ENCODE measurements around the gene RASGRP2. TPM values are rescaled to one million over a fixed set of nuclear protein-coding genes. Genes with fewer than 3 reads are reported as not detected.

Gene RASGRP2
- polyA plus RNA-seq, 1 donor (not counting 4 experiments of a cell fraction or from before 2014, with no cell fraction given): 0.49 TPM

- H3K27me3 ChIP-seq (ENCODE audit: control insufficient read depth, extremely low read depth, insufficient read depth, low read length): peaks cover 74% of the 10 kb centered on the region
- H3K79me2 ChIP-seq (ENCODE audit: control insufficient read depth, insufficient read depth, low read length): no peaks in the 10 kb centered on the region
- no peaks in the 10 kb centered on the region for H3K9me1 ChIP-seq (ENCODE audit: control insufficient read depth, extremely low read depth, insufficient read depth, low read length)
- no peak overlapping the region for H2AFZ ChIP-seq (ENCODE audit: control insufficient read depth, low read length)
- no peak overlapping the region for H3K9ac ChIP-seq (ENCODE audit: control insufficient read depth, extremely low read depth, insufficient read depth, low read length)
- no peak overlapping the region for H3K27ac ChIP-seq (ENCODE audit: control insufficient read depth, insufficient read depth, low read length)
- TF ChIP-seq EZH2 (IDR thresholded peaks at IDR 0.05; ENCODE audit: low read length): peak; percentile 20
- TF ChIP-seq, protein P1, sequence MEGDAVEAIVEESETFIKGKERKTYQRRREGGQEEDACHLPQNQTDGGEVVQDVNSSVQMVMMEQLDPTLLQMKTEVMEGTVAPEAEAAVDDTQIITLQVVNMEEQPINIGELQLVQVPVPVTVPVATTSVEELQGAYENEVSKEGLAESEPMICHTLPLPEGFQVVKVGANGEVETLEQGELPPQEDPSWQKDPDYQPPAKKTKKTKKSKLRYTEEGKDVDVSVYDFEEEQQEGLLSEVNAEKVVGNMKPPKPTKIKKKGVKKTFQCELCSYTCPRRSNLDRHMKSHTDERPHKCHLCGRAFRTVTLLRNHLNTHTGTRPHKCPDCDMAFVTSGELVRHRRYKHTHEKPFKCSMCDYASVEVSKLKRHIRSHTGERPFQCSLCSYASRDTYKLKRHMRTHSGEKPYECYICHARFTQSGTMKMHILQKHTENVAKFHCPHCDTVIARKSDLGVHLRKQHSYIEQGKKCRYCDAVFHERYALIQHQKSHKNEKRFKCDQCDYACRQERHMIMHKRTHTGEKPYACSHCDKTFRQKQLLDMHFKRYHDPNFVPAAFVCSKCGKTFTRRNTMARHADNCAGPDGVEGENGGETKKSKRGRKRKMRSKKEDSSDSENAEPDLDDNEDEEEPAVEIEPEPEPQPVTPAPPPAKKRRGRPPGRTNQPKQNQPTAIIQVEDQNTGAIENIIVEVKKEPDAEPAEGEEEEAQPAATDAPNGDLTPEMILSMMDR (optimal IDR thresholded peaks at IDR 0.05 in 1 of 3, IDR thresholded peaks at IDR 0.05 in 1 of 3, conservative IDR thresholded peaks at IDR 0.05 in 1 of 3; ENCODE audit: extremely low read depth in 1 of 3, insufficient read depth in 2 of 3, low read length in 3 of 3): no peak
- no peaks in the 10 kb centered on the region for H3K36me3 ChIP-seq (ENCODE audit: control insufficient read depth in 2 of 2, extremely low read depth in 1 of 2, insufficient read depth in 2 of 2, low read length in 2 of 2)
- dilution Hi-C loops (cut with MboI; ENCODE audit: extremely low pct_ligation_motif_present, low sequenced_read_pairs): no loop called here
- no peak for DNase-seq (ENCODE audit: low read depth, low spot score)
- FAIRE-seq: no peak
- no peak overlapping the region for H3K4me2 ChIP-seq (ENCODE audit: control insufficient read depth, extremely low read depth, insufficient read depth, low read depth, low read length)
- no peaks in the 10 kb centered on the region for H3K9me3 ChIP-seq (ENCODE audit: control insufficient read depth, low read depth, low read length)
- H3K4me1 ChIP-seq (ENCODE audit: control insufficient read depth, extremely low read depth, insufficient read depth, low read length): peaks cover 21% of the 10 kb centered on the region
- H4K20me1 ChIP-seq (ENCODE audit: control insufficient read depth, extremely low read depth, insufficient read depth, low read length): no peaks in the 10 kb centered on the region
- no peak overlapping the region for H3K4me3 ChIP-seq (ENCODE audit: control insufficient read depth in 2 of 3, extremely low read depth in 1 of 3, insufficient read depth in 2 of 3, low read depth in 1 of 3, low read length in 3 of 3)
Measured at GRCh38 chr11:64741375-64742086, 2.4 kb downstream of the RASGRP2 start.

DNA sequence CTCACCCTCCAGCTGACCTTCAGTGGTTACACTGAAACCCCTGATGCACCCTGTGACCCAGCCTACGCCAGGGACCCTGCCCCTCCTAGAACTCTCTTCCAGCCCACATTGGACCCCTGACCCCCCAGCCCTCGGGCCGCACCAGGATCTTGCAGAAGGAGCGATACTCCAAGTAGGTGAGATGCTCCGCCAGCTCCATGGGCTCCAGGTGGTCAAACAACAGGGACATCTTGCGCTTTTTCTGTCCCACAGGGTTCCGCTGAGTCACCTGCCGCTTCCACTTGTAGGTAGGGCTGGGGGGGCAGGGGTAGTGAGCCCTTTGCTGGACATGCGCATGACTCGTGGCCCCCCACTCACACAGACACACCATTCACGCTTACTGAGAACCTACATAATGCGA lies 4.1 kb downstream of the RASGRP2 start:
- DNase-seq (ENCODE audit: low read depth, low spot score): no peak
- peaks cover 17% of the 10 kb centered on the region for H3K4me1 ChIP-seq (ENCODE audit: control insufficient read depth, extremely low read depth, insufficient read depth, low read length)
- H3K9ac ChIP-seq (ENCODE audit: control insufficient read depth, extremely low read depth, insufficient read depth, low read length): no peak overlapping the region
- H3K9me3 ChIP-seq (ENCODE audit: control insufficient read depth, low read depth, low read length): no peaks in the 10 kb centered on the region
- H3K4me2 ChIP-seq (ENCODE audit: control insufficient read depth, extremely low read depth, insufficient read depth, low read depth, low read length): no peak overlapping the region
- H2AFZ ChIP-seq (ENCODE audit: control insufficient read depth, low read length): no peak overlapping the region
- TF ChIP-seq EZH2 (IDR thresholded peaks at IDR 0.05; ENCODE audit: low read length): no peak
- TF ChIP-seq, protein P1 (optimal IDR thresholded peaks at IDR 0.05 in 1 of 3, IDR thresholded peaks at IDR 0.05 in 1 of 3, conservative IDR thresholded peaks at IDR 0.05 in 1 of 3; ENCODE audit: extremely low read depth in 1 of 3, insufficient read depth in 2 of 3, low read length in 3 of 3): no peak
- no peaks in the 10 kb centered on the region for H3K79me2 ChIP-seq (ENCODE audit: control insufficient read depth, insufficient read depth, low read length)
- H3K27ac ChIP-seq (ENCODE audit: control insufficient read depth, insufficient read depth, low read length): no peak overlapping the region
- no peak for FAIRE-seq
- H3K9me1 ChIP-seq (ENCODE audit: control insufficient read depth, extremely low read depth, insufficient read depth, low read length): no peaks in the 10 kb centered on the region
- H3K4me3 ChIP-seq (ENCODE audit: control insufficient read depth in 2 of 3, extremely low read depth in 1 of 3, insufficient read depth in 2 of 3, low read depth in 1 of 3, low read length in 3 of 3): no peak overlapping the region
- H4K20me1 ChIP-seq (ENCODE audit: control insufficient read depth, extremely low read depth, insufficient read depth, low read length): no peaks in the 10 kb centered on the region
- dilution Hi-C loops (cut with MboI; ENCODE audit: extremely low pct_ligation_motif_present, low sequenced_read_pairs): no loop called here
- H3K36me3 ChIP-seq (ENCODE audit: control insufficient read depth in 2 of 2, extremely low read depth in 1 of 2, insufficient read depth in 2 of 2, low read length in 2 of 2): no peaks in the 10 kb centered on the region
- peaks cover 65% of the 10 kb centered on the region for H3K27me3 ChIP-seq (ENCODE audit: control insufficient read depth, extremely low read depth, insufficient read depth, low read length)

Measured in keratinocyte (primary cell).